ENCODE data around the gene CYP8B1. TPM values are rescaled to one million over a fixed set of nuclear protein-coding genes. Genes with fewer than 3 reads are reported as not detected.

Gene CYP8B1
- total and polyA plus RNA-seq, 2 of the 13 experiments (the other 11 are each of a cell fraction or from before 2014, with no cell fraction given), result 0.58 to 2.0 TPM

DNA sequence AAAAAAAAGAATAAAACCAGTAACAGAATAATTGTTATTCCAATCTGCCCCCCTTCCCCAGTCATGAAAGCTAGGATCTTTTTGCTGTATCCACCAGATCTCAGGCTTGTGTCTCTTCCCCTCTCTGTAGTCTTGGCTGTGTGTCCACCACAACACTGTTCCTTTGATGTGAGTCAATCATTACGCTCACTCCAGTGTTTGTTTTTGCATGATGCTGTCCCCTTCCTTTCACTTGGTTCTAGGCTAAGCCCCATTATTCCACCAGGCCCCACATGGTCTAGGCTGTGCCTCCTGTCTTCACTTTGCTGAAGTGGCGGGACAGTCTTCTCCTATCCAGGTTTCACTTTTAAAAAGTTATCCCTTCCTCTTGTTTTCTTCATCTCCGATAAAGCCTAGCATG is 52.9 kb downstream of the CYP8B1 start (continued):
- TF ChIP-seq ZNF484 (CRISPR knock-in tag; IDR thresholded peaks at IDR 0.05; ENCODE audit: borderline replicate concordance, low read depth) (no peak), ZNF496 (CRISPR knock-in tag; IDR thresholded peaks at IDR 0.05; ENCODE audit: insufficient replicate concordance) (no peak), ZNF354B (CRISPR knock-in tag; IDR thresholded peaks at IDR 0.05) (no peak), ZNF557 (CRISPR knock-in tag; IDR thresholded peaks at IDR 0.05) (no peak), ZNF367 (CRISPR knock-in tag; IDR thresholded peaks at IDR 0.05; ENCODE audit: borderline replicate concordance) (no peak), TOPORS (CRISPR knock-in tag; IDR thresholded peaks at IDR 0.05) (no peak), HOXA3 (CRISPR knock-in tag; IDR thresholded peaks at IDR 0.05) (no peak), HOXA7 (CRISPR knock-in tag; IDR thresholded peaks at IDR 0.05) (no peak), ZNF225 (CRISPR knock-in tag; IDR thresholded peaks at IDR 0.05) (no peak), RBAK (CRISPR knock-in tag; IDR thresholded peaks at IDR 0.05) (no peak), HNRNPL (IDR thresholded peaks at IDR 0.05; ENCODE audit: low read depth, low read length) (no peak), DR1 (CRISPR knock-in tag; IDR thresholded peaks at IDR 0.05) (no peak), NFIB (CRISPR knock-in tag; IDR thresholded peaks at IDR 0.05; ENCODE audit: borderline replicate concordance) (no peak), HDAC2 (CRISPR knock-in tag; IDR thresholded peaks at IDR 0.05) (peak; percentile 26; the same call in 1 of the 2 replicates)
- TF ChIP-seq, protein P1, sequence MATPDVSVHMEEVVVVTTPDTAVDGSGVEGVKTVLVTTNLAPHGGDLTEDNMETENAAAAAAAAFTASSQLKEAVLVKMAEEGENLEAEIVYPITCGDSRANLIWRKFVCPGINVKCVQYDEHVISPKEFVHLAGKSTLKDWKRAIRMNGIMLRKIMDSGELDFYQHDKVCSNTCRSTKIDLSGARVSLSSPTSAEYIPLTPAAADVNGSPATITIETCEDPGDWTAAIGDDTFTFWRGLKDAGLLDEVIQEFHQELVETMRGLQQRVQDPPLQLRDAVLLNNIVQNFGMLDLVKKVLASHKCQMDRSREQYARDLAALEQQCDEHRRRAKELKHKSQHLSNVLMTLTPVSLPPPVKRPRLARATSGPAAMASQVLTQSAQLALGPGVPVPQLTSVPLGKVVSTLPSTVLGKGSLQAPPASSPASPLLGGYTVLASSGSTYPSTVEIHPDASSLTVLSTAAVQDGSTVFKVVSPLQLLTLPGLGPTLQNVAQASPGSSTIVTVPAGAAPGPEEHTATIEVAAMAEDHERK (CRISPR knock-in tag; IDR thresholded peaks at IDR 0.05; ENCODE audit: low read depth), result no peak
- TF ChIP-seq, protein P2, sequence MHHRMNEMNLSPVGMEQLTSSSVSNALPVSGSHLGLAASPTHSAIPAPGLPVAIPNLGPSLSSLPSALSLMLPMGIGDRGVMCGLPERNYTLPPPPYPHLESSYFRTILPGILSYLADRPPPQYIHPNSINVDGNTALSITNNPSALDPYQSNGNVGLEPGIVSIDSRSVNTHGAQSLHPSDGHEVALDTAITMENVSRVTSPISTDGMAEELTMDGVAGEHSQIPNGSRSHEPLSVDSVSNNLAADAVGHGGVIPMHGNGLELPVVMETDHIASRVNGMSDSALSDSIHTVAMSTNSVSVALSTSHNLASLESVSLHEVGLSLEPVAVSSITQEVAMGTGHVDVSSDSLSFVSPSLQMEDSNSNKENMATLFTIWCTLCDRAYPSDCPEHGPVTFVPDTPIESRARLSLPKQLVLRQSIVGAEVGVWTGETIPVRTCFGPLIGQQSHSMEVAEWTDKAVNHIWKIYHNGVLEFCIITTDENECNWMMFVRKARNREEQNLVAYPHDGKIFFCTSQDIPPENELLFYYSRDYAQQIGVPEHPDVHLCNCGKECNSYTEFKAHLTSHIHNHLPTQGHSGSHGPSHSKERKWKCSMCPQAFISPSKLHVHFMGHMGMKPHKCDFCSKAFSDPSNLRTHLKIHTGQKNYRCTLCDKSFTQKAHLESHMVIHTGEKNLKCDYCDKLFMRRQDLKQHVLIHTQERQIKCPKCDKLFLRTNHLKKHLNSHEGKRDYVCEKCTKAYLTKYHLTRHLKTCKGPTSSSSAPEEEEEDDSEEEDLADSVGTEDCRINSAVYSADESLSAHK (CRISPR knock-in tag; IDR thresholded peaks at IDR 0.05; ENCODE audit: borderline replicate concordance), result no peak
- TF ChIP-seq, protein P3, sequence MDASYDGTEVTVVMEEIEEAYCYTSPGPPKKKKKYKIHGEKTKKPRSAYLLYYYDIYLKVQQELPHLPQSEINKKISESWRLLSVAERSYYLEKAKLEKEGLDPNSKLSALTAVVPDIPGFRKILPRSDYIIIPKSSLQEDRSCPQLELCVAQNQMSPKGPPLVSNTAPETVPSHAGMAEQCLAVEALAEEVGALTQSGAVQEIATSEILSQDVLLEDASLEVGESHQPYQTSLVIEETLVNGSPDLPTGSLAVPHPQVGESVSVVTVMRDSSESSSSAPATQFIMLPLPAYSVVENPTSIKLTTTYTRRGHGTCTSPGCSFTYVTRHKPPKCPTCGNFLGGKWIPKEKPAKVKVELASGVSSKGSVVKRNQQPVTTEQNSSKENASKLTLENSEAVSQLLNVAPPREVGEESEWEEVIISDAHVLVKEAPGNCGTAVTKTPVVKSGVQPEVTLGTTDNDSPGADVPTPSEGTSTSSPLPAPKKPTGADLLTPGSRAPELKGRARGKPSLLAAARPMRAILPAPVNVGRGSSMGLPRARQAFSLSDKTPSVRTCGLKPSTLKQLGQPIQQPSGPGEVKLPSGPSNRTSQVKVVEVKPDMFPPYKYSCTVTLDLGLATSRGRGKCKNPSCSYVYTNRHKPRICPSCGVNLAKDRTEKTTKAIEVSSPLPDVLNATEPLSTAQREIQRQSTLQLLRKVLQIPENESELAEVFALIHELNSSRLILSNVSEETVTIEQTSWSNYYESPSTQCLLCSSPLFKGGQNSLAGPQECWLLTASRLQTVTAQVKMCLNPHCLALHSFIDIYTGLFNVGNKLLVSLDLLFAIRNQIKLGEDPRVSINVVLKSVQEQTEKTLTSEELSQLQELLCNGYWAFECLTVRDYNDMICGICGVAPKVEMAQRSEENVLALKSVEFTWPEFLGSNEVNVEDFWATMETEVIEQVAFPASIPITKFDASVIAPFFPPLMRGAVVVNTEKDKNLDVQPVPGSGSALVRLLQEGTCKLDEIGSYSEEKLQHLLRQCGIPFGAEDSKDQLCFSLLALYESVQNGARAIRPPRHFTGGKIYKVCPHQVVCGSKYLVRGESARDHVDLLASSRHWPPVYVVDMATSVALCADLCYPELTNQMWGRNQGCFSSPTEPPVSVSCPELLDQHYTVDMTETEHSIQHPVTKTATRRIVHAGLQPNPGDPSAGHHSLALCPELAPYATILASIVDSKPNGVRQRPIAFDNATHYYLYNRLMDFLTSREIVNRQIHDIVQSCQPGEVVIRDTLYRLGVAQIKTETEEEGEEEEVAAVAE (CRISPR knock-in tag; IDR thresholded peaks at IDR 0.05; ENCODE audit: borderline replicate concordance), result no peak
- TF ChIP-seq, protein P4, sequence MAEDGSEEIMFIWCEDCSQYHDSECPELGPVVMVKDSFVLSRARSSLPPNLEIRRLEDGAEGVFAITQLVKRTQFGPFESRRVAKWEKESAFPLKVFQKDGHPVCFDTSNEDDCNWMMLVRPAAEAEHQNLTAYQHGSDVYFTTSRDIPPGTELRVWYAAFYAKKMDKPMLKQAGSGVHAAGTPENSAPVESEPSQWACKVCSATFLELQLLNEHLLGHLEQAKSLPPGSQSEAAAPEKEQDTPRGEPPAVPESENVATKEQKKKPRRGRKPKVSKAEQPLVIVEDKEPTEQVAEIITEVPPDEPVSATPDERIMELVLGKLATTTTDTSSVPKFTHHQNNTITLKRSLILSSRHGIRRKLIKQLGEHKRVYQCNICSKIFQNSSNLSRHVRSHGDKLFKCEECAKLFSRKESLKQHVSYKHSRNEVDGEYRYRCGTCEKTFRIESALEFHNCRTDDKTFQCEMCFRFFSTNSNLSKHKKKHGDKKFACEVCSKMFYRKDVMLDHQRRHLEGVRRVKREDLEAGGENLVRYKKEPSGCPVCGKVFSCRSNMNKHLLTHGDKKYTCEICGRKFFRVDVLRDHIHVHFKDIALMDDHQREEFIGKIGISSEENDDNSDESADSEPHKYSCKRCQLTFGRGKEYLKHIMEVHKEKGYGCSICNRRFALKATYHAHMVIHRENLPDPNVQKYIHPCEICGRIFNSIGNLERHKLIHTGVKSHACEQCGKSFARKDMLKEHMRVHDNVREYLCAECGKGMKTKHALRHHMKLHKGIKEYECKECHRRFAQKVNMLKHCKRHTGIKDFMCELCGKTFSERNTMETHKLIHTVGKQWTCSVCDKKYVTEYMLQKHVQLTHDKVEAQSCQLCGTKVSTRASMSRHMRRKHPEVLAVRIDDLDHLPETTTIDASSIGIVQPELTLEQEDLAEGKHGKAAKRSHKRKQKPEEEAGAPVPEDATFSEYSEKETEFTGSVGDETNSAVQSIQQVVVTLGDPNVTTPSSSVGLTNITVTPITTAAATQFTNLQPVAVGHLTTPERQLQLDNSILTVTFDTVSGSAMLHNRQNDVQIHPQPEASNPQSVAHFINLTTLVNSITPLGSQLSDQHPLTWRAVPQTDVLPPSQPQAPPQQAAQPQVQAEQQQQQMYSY (CRISPR knock-in tag; IDR thresholded peaks at IDR 0.05), result no peak

All from HepG2 (cell line).